Nephron (organoid): Measurements from ENCODE around the gene NADK.
"Not testable (repeated sequence)": the region's sequence is repeated elsewhere in the genome, so short reads cannot be mapped to it uniquely, and the experiment has no call there.

Experiments used
- H3K27ac Mint-ChIP-seq, 3 experiments: 2 replicates each; pipeline ENCODE4 v1.8.0; 2020; ENCODE audit warnings: mixed read lengths in 3 of 3, mild to moderate bottlenecking in 2 of 3, moderate library complexity in 1 of 3
- H3K27me3 Mint-ChIP-seq: 2 replicates; pipeline ENCODE4 v1.8.0; 2021; ENCODE audit warnings: low read depth, mild to moderate bottlenecking, moderate library complexity, mixed read lengths
- H3K36me3 Mint-ChIP-seq: 2 replicates; pipeline ENCODE4 v1.8.0; 2020; ENCODE audit warnings: low read depth, mixed read lengths
- H3K4me1 Mint-ChIP-seq: 2 replicates; pipeline ENCODE4 v1.8.0; 2020; ENCODE audit warnings: mixed read lengths
- H3K4me3 Mint-ChIP-seq, 3 experiments: 2 replicates each; pipeline ENCODE4 v1.8.0; 2020; ENCODE audit warnings: mild to moderate bottlenecking in 3 of 3, mixed read lengths in 3 of 3, moderate library complexity in 2 of 3
- H3K9me3 Mint-ChIP-seq: 2 replicates; pipeline ENCODE4 v1.8.0; 2020; ENCODE audit warnings: mixed read lengths
- TF ChIP-seq, protein P1 (sequence below), 3 experiments: fragments of 200-600 bp; sonication (generic); IDR thresholded peaks; one replicate each; pipeline ENCODE4 v1.5.0; 2021; ENCODE audit warnings: antibody characterized with exemption in 3 of 3; ENCODE audit not compliant: unreplicated experiment in 3 of 3

NADK gene

DNA sequence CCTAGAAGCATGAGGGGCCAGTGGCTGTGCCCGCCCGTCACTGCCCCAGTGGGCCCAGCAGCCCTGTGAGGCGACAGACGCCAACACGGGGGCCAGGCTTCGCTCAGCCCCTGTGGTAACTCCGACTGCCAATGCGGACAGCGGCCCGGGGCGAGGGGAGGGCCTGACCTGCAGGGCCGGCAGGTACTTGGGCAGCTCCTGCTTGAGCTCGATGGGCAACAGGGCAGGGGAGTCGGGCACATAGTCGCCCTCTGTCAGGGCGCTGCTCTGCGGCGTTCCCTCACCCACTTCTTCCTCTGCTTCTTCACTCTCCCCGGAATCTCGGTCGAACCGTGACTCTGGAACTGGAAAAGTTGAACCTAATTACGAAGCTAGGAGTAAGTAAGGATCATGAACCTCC, 71.0 kb downstream of the NADK start:
- H3K27me3 Mint-ChIP-seq, H3K36me3 Mint-ChIP-seq, H3K9me3 Mint-ChIP-seq, H3K4me3 Mint-ChIP-seq, H3K4me1 Mint-ChIP-seq, H3K27ac Mint-ChIP-seq: not testable (repeated sequence)

DNA sequence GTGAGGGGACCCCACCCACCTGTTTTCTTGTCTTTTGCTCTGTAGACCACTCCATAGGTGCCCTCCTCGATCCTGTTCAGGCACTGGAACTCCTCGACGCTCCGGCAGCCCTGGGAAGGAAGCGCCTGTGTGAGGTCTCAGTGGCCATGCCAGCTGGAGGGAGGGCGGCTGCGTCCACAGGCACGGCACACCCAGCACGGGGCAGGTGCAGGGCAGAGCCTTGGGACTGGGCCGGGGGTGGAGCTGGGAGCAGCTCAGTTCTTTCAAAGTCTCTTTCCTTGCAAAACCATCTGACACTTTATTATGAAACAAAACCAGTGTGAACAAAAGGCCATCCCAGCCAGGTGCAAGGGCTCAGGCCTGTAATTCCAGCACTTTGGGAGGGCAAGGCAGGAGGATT, 72.6 kb downstream of the NADK start:
- not testable (repeated sequence) for H3K27ac Mint-ChIP-seq, H3K27me3 Mint-ChIP-seq, H3K9me3 Mint-ChIP-seq, H3K36me3 Mint-ChIP-seq, H3K4me1 Mint-ChIP-seq, H3K4me3 Mint-ChIP-seq

DNA sequence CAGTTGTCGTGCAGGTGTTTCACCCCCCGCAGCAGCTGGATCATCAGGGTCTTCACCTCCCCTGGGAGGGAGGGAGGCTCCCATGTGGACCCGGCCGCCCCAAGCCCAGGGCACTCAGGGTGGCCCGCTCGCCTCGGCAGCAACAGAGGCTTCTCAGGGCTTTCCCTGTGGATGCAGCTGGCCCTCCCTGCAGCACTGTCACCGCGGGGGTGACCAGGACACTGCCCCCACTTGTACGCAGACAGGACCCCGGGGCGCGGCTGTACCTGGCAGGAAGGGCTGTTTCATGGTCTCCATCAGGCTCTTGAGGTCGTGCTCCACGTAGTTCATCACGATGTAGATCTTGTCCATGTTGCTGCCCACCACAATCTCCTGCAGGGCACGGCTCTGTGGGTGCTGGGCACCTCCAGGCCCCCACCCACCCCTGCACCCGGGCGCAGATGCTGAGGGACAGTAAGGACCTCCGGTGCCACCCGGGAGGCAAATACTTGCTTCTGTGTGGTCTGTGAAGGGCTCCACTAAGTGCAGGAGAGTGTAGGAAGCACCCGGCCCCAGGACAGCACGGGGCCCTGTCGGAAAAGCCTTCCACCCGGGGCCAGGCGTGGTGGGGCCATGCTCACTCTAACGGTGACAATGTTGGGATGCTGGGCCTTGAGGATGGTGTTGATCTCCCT, 73.8 kb downstream of the NADK start:
- not testable (repeated sequence) for H3K36me3 Mint-ChIP-seq, H3K4me1 Mint-ChIP-seq, H3K9me3 Mint-ChIP-seq, H3K27ac Mint-ChIP-seq, H3K27me3 Mint-ChIP-seq, H3K4me3 Mint-ChIP-seq

DNA sequence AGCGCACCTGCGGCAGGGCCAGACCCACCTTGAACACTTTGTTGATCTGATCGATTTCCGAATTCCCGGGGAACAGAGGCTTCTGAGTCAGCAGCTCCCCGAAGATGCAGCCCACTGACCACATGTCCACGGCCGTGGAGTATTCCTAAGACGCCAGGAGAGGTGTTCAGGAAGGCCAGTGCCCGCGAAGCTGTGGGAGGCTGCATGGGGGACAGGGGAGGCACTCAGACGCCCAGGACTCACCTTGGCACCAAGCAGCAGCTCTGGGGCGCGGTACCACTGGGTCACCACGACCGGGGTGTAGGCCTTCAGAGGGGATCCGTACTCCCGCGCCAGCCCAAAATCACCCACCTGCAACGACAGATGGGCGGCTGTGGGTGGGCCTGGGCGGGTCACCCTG, 74.5 kb downstream of the NADK start:
- Mint-ChIP-seq H3K4me1 (no peaks in the 10 kb centered on the region), H3K27me3 (no peaks in the 10 kb centered on the region), H3K4me3 (no peak overlapping the region), H3K36me3 (no peaks in the 10 kb centered on the region), H3K27ac (no peak overlapping the region), H3K9me3 (no peaks in the 10 kb centered on the region)
- TF ChIP-seq, protein P1, sequence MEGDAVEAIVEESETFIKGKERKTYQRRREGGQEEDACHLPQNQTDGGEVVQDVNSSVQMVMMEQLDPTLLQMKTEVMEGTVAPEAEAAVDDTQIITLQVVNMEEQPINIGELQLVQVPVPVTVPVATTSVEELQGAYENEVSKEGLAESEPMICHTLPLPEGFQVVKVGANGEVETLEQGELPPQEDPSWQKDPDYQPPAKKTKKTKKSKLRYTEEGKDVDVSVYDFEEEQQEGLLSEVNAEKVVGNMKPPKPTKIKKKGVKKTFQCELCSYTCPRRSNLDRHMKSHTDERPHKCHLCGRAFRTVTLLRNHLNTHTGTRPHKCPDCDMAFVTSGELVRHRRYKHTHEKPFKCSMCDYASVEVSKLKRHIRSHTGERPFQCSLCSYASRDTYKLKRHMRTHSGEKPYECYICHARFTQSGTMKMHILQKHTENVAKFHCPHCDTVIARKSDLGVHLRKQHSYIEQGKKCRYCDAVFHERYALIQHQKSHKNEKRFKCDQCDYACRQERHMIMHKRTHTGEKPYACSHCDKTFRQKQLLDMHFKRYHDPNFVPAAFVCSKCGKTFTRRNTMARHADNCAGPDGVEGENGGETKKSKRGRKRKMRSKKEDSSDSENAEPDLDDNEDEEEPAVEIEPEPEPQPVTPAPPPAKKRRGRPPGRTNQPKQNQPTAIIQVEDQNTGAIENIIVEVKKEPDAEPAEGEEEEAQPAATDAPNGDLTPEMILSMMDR (IDR thresholded peaks at IDR 0.05; ENCODE audit: unreplicated experiment in 3 of 3), result no peak

DNA sequence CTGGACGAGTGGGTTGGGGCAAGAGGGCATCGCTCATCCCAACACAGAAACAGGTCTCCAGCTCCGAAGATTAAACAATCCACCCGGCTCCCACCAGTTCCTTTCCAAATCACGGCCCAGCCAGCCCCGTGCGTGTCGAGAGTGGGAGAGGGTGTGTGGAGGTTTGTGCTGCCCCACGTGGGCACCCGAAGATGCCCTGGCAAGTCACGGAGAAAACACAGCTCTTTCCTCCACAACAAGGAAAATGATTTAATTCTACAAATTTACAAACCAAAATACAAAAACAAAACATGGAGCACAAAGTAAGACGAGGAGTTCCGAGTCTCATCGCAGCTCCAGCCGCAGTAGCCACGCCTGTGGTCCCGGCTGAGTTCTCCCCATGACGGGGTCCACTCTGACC, 75.8 kb downstream of the NADK start:
- H3K4me3 Mint-ChIP-seq, H3K27ac Mint-ChIP-seq, H3K9me3 Mint-ChIP-seq, H3K4me1 Mint-ChIP-seq, H3K36me3 Mint-ChIP-seq, H3K27me3 Mint-ChIP-seq: not testable (repeated sequence)
